AG04450 (cell line): ENCODE measurements around the gene AFF3. TPM values are rescaled to one million over a fixed set of nuclear protein-coding genes. Genes with fewer than 3 reads are reported as not detected.

Experiments
- CTCF ChIA-PET: fragments of 300-600, 350-600 bp; formaldehyde crosslinking; extraction: SDS; loops from one replicate; lab custom pipeline; 2022; ENCODE audit warnings: antibody characterized with exemption, inconsistent platforms; lab: Charles Lee
- POLR2A ChIA-PET: fragments of 350-600 bp; formaldehyde crosslinking; extraction: SDS; loops from one replicate; lab custom pipeline; 2021; ENCODE audit warnings: antibody characterized with exemption, inconsistent platforms; lab: Yijun Ruan, JAX
- DNase-seq: peaks from one replicate; pipeline ENCODE4 v3.0.0-alpha.2; 2011; ENCODE audit warnings: low read depth, low spot score
- H3K27ac ChIP-seq: one replicate; pipeline ENCODE4 v1.5.1; 2012; ENCODE audit warnings: low read depth, low read length, control low read depth
- H3K27me3 ChIP-seq: one replicate; pipeline ENCODE4 v1.6.0; 2012; ENCODE audit warnings: low read length; ENCODE audit not compliant: control insufficient read depth, insufficient read depth
- H3K4me3 ChIP-seq: 2 replicates; pipeline ENCODE4 v1.5.1; 2011; ENCODE audit warnings: mild to moderate bottlenecking, low read depth, low read length, control low read depth
- H3K9me3 ChIP-seq: 2 replicates; pipeline ENCODE4 v1.5.1; 2012; ENCODE audit warnings: low read length; ENCODE audit not compliant: control insufficient read depth, insufficient read depth
- polyA plus RNA-seq: library from polyadenylated mRNA; depleted of rRNA; stranded (reverse); fragments of >200 nt; gene quantifications from 2 replicates; pipeline ENCODE4 v1.2.3, GENCODE V29; 2011
- TF ChIP-seq, protein P1 (sequence below): IDR thresholded peaks from 2 replicates; pipeline ENCODE4 v1.5.1; 2011; ENCODE audit warnings: low read depth, low read length, control low read depth, inconsistent platforms

AFF3 gene
- polyA plus RNA-seq, 1 experiment, result 17.9 TPM

GRCh38 chr2:99757611-99758114 lies 384.7 kb downstream of the AFF3 start:
- DNase-seq, result no peak
- TF ChIP-seq, protein P1, sequence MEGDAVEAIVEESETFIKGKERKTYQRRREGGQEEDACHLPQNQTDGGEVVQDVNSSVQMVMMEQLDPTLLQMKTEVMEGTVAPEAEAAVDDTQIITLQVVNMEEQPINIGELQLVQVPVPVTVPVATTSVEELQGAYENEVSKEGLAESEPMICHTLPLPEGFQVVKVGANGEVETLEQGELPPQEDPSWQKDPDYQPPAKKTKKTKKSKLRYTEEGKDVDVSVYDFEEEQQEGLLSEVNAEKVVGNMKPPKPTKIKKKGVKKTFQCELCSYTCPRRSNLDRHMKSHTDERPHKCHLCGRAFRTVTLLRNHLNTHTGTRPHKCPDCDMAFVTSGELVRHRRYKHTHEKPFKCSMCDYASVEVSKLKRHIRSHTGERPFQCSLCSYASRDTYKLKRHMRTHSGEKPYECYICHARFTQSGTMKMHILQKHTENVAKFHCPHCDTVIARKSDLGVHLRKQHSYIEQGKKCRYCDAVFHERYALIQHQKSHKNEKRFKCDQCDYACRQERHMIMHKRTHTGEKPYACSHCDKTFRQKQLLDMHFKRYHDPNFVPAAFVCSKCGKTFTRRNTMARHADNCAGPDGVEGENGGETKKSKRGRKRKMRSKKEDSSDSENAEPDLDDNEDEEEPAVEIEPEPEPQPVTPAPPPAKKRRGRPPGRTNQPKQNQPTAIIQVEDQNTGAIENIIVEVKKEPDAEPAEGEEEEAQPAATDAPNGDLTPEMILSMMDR, result no peak
- CTCF ChIA-PET, result no interaction called here
- POLR2A ChIA-PET, result no interaction called here
- Histone ChIP-seq H3K9me3 (no peaks in the 10 kb centered on the region), H3K4me3 (no peak overlapping the region), H3K27ac (no peak overlapping the region), H3K27me3 (no peaks in the 10 kb centered on the region)

DNA sequence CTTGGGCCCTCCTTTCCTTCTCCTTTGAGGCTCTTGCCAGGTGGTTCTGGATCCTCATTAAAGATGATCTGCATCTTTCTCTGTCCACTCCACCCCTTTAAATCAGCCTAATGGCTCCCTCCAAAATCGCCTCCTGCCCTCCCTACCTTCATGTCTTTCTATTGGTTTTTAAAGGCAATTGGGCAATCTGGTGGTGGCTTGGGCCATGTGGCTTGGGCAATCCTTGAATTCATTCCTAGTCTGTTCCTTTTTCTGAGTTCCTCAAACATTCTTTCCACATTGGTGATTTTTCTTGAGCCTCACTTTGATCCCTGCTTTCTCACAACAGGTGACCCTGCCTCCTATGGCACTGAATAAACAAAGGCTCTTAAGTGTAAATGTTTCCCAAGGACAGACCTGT lies 386.3 kb downstream of the AFF3 start:
- no peak for DNase-seq
- CTCF ChIA-PET, result no interaction called here
- no peaks in the 10 kb centered on the region for H3K27me3 ChIP-seq
- no peak overlapping the region for H3K27ac ChIP-seq
- TF ChIP-seq, protein P1, result no peak
- POLR2A ChIA-PET, result no interaction called here
- no peak overlapping the region for H3K4me3 ChIP-seq
- H3K9me3 ChIP-seq, result no peaks in the 10 kb centered on the region

GRCh38 chr2:99754210-99754609 lies 388.2 kb downstream of the AFF3 start:
- no peak overlapping the region for H3K4me3 ChIP-seq
- POLR2A ChIA-PET, result interaction anchor here (0.6 kb wide), 1 partner anchor 114 kb away, joined by 4 read pairs; no protein-coding TSS in a partner anchor
- TF ChIP-seq, protein P1, result no peak
- H3K9me3 ChIP-seq, result no peaks in the 10 kb centered on the region
- DNase-seq, result peak; percentile 10
- CTCF ChIA-PET, result interaction anchor here (0.5 to 2.5 kb wide), 4 partner anchors 8 to 509 kb away, joined by 4 to 8 read pairs (median 5); no protein-coding TSS in a partner anchor
- H3K27ac ChIP-seq, result no peak overlapping the region
- no peaks in the 10 kb centered on the region for H3K27me3 ChIP-seq

GRCh38 chr2:99753505-99753904 lies 388.9 kb downstream of the AFF3 start:
- H3K27me3 ChIP-seq, result no peaks in the 10 kb centered on the region
- no peak for DNase-seq
- TF ChIP-seq, protein P1, result no peak
- POLR2A ChIA-PET, result no interaction called here
- no peaks in the 10 kb centered on the region for H3K9me3 ChIP-seq
- no peak overlapping the region for H3K27ac ChIP-seq
- CTCF ChIA-PET, result interaction anchor here (2.5 kb wide), 1 partner anchor 509 kb away, joined by 8 read pairs; no protein-coding TSS in a partner anchor
- no peak overlapping the region for H3K4me3 ChIP-seq

DNA sequence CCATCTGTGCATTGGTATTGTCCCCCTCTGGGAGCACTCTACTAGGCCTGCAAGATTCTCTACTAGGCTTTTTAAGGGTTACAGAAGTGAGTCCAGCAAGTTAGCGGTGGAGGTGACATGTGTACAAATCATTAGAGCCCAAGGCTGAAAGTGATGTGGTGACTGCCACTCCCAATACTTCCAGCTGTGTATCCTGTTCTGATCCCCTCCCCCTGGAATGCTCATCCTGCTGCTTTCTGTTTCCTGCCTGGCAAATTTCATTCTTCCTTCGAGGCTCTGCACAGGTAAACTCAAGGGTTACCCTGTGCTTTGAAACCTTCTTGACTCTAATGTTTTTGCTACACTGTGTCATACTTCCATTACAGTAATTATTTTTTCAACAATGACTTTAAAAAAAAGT lies 394.0 kb downstream of the AFF3 start:
- TF ChIP-seq, protein P1, result no peak
- DNase-seq, result no peak
- CTCF ChIA-PET, result no interaction called here

More for the DNA sequence above, 394.0 kb downstream of the AFF3 start:
- H3K27ac ChIP-seq, result no peak overlapping the region
- H3K9me3 ChIP-seq, result no peaks in the 10 kb centered on the region
- H3K4me3 ChIP-seq, result no peak overlapping the region
- POLR2A ChIA-PET, result no interaction called here
- no peaks in the 10 kb centered on the region for H3K27me3 ChIP-seq
